Fibroblast of lung (primary cell): ENCODE measurements around the gene ADGRB3.

ENCODE experiments used
- EZH2 ChIP-seq: IDR thresholded peaks from 2 replicates; pipeline ENCODE4 v1.5.1; 2012; ENCODE audit warnings: low read length, control low read depth, mild to moderate bottlenecking; ENCODE audit errors: missing control alignments
- TF ChIP-seq, protein P1 (sequence below), 2 donors: IDR thresholded peaks in 1 of 2; conservative IDR thresholded peaks in 1 of 2; 1 replicate in 1 of 2; 2 replicates in 1 of 2; pipeline ENCODE4 v1.5.1; 2011 to 2012; ENCODE audit warnings: low read length in 2 of 2, control low read depth in 1 of 2, inconsistent platforms in 1 of 2, low read depth in 1 of 2, mild to moderate bottlenecking in 1 of 2

DNA sequence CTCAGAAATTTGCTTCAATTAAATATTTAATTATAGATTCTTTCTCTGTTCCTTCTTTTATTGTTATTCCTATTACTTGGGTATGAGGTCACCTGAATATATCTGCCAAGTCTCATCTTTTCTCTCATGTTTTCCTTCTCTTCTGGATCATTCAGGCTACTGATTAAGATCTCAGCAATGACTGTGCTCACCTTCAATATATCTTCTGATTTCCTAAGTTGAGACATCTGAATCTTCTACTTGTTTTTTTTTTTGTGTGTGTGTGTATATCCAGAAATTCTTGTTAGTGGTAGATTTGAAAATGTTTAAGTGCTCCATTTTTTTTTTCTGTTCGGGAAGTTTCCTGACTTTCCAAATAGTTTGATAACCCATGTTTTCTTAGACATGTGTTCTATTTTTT, 108.0 kb downstream of the ADGRB3 start:
- TF ChIP-seq, protein P1, sequence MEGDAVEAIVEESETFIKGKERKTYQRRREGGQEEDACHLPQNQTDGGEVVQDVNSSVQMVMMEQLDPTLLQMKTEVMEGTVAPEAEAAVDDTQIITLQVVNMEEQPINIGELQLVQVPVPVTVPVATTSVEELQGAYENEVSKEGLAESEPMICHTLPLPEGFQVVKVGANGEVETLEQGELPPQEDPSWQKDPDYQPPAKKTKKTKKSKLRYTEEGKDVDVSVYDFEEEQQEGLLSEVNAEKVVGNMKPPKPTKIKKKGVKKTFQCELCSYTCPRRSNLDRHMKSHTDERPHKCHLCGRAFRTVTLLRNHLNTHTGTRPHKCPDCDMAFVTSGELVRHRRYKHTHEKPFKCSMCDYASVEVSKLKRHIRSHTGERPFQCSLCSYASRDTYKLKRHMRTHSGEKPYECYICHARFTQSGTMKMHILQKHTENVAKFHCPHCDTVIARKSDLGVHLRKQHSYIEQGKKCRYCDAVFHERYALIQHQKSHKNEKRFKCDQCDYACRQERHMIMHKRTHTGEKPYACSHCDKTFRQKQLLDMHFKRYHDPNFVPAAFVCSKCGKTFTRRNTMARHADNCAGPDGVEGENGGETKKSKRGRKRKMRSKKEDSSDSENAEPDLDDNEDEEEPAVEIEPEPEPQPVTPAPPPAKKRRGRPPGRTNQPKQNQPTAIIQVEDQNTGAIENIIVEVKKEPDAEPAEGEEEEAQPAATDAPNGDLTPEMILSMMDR (conservative IDR thresholded peaks at IDR 0.05 in 1 of 2, IDR thresholded peaks at IDR 0.05 in 1 of 2; ENCODE audit: low read depth in 1 of 2, low read length in 2 of 2) = no peak
- no peak for TF ChIP-seq EZH2
